Ovary (tissue), 3 donors: ENCODE data around the gene SHC1.

ENCODE experiments used
- CTCF ChIP-seq, 3 donors: fragments of 450-650 bp in 2 of 3; fragments of 200-600 bp in 1 of 3; IDR thresholded peaks; one replicate each; pipeline versions ENCODE4 v1.5.1 to v1.8.0; 2016 to 2022; ENCODE audit warnings: antibody characterized with exemption in 3 of 3, mild to moderate bottlenecking in 1 of 3
- EP300 ChIP-seq: sonication (generic); formaldehyde crosslinking; IDR thresholded peaks from one replicate; pipeline ENCODE4 v1.6.1; 2017; ENCODE audit warnings: antibody characterized with exemption
- POLR2A ChIP-seq: fragments of 450-650 bp; IDR thresholded peaks from one replicate; pipeline ENCODE4 v1.6.1; 2017; ENCODE audit warnings: antibody characterized with exemption, mild to moderate bottlenecking, moderate library complexity
- donor health status: DM: no; HTN: no; CAD: no.

GRCh38 chr1:155015527-155016230 is 45.1 kb upstream of the SHC1 start:
- TF ChIP-seq CTCF (IDR thresholded peaks at IDR 0.05) (no peak), POLR2A (no peak), EP300 (no peak)
